ENCODE results near the gene ST8SIA2. TPM values are rescaled to one million over a fixed set of nuclear protein-coding genes. Genes with fewer than 3 reads are reported as not detected.

ST8SIA2 gene
- total and polyA plus RNA-seq, 2 experiments from 2014 or later, result not detected

DNA sequence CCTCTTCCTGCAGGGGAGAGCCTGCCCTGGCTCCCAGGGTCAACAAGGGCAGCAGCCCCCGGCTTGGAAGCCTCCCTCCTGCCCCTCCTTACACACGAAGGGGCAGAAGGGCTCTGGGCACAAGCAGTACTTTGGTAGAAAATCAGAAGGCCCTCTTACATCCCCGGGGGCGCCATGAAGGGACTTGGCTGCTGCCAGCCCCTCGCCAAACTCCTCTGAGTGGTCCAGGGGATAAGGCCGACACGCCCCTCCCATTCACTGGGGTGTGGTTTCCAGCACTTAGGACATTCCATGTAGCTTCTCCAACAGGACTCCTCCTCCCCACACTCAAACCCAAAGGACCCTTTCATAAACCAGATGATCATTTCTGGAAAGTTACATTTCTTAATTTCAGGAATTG, 1.2 kb upstream of the ST8SIA2 start:
- in situ Hi-C loops (cut with MboI), result loop anchor here (25.0 kb wide), 1 partner anchor 320 kb away; no protein-coding TSS in a partner anchor
- no peaks in the 10 kb centered on the region for H3K36me3 ChIP-seq (ENCODE audit: low read depth)
- peaks cover 64% of the 10 kb centered on the region for H3K27me3 ChIP-seq (replicated peaks; ENCODE audit: insufficient read depth)
- DNase-seq, result no peak
- no peaks in the 10 kb centered on the region for H3K4me1 ChIP-seq (ENCODE audit: insufficient read depth)
- no peaks in the 10 kb centered on the region for H3F3A ChIP-seq (ENCODE audit: insufficient read depth)
- no peaks in the 10 kb centered on the region for H3K9me3 ChIP-seq (ENCODE audit: low read depth)
- H3K4me2 ChIP-seq (ENCODE audit: unreplicated experiment), result no peak overlapping the region
- H2AFZ ChIP-seq, result no peak overlapping the region
- 19 to 23% methylated on average over 7 of the region's 7 CpGs for WGBS, 2 experiments (ENCODE audit: low coverage in 1 of 2, low lambda C conversion rate in 2 of 2, missing lambda C conversion rate in 2 of 2)
- no peak overlapping the region for H3K9ac ChIP-seq
- no peaks in the 10 kb centered on the region for H3K9me2 ChIP-seq (ENCODE audit: insufficient read depth)
- no peaks in the 10 kb centered on the region for H3K79me2 ChIP-seq (ENCODE audit: insufficient read depth)
- no peak overlapping the region for H3K4me3 ChIP-seq
- TF ChIP-seq EZH2phosphoT487 (IDR thresholded peaks at IDR 0.05; ENCODE audit: insufficient read depth, low read depth) (no peak), EZH2 (IDR thresholded peaks at IDR 0.05; ENCODE audit: insufficient read depth, poor library complexity, severe bottlenecking) (no peak)
- no peaks in the 10 kb centered on the region for H4K20me1 ChIP-seq (ENCODE audit: insufficient read depth)
- no peak overlapping the region for H3K27ac ChIP-seq

DNA sequence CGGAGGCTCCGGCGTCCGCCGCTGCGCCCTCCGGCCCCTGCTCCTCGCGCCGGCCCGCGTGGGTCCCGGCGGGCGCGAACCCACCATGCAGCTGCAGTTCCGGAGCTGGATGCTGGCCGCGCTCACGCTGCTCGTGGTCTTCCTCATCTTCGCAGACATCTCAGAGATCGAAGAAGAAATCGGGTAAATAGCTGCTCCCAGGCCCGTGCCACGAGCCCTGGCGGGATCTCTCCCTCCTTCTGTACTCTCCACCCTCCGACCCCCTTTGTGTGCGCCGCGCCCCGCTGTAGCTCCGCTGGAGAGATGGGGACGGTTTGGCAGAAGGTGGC, 263 bp downstream of the ST8SIA2 start:
- H3K4me1 ChIP-seq (ENCODE audit: insufficient read depth), result no peaks in the 10 kb centered on the region
- H3K4me3 ChIP-seq, result peak overlapping the region; percentile 26; the same call in 1 of the 2 replicates
- H3K9ac ChIP-seq, result no peak overlapping the region
- H3K4me2 ChIP-seq (ENCODE audit: unreplicated experiment), result no peak overlapping the region
- TF ChIP-seq EZH2phosphoT487 (IDR thresholded peaks at IDR 0.05; ENCODE audit: insufficient read depth, low read depth) (0 out of 2 replicates have a peak, but pooled peaks have one; percentile 53), EZH2 (IDR thresholded peaks at IDR 0.05; ENCODE audit: insufficient read depth, poor library complexity, severe bottlenecking) (no peak)
- H3K36me3 ChIP-seq (ENCODE audit: low read depth), result no peaks in the 10 kb centered on the region
- H3F3A ChIP-seq (ENCODE audit: insufficient read depth), result no peaks in the 10 kb centered on the region
- no peaks in the 10 kb centered on the region for H3K79me2 ChIP-seq (ENCODE audit: insufficient read depth)
- in situ Hi-C loops (cut with MboI), result loop anchor here (25.0 kb wide), 1 partner anchor 318 kb away; no protein-coding TSS in a partner anchor
- no peaks in the 10 kb centered on the region for H3K9me3 ChIP-seq (ENCODE audit: low read depth)
- H3K27ac ChIP-seq, result no peak overlapping the region
- H3K9me2 ChIP-seq (ENCODE audit: insufficient read depth), result no peaks in the 10 kb centered on the region
- H2AFZ ChIP-seq, result no peak overlapping the region
- DNase-seq, result no peak
- peaks cover 64% of the 10 kb centered on the region for H3K27me3 ChIP-seq (replicated peaks; ENCODE audit: insufficient read depth)
- H4K20me1 ChIP-seq (ENCODE audit: insufficient read depth), result no peaks in the 10 kb centered on the region
- WGBS, 2 experiments (ENCODE audit: low coverage in 1 of 2, low lambda C conversion rate in 2 of 2, missing lambda C conversion rate in 2 of 2), result 1 to 3% methylated on average over 32 to 34 of the region's 34 CpGs

GRCh38 chr15:92394309-92395097, 822 bp downstream of the ST8SIA2 start:
- no peaks in the 10 kb centered on the region for H3K79me2 ChIP-seq (ENCODE audit: insufficient read depth)
- peaks cover 64% of the 10 kb centered on the region for H3K27me3 ChIP-seq (replicated peaks; ENCODE audit: insufficient read depth)
- TF ChIP-seq EZH2 (IDR thresholded peaks at IDR 0.05; ENCODE audit: insufficient read depth, poor library complexity, severe bottlenecking) (no peak), EZH2phosphoT487 (IDR thresholded peaks at IDR 0.05; ENCODE audit: insufficient read depth, low read depth) (0 out of 2 replicates have a peak, but pooled peaks have one; percentile 8)
- no peaks in the 10 kb centered on the region for H3K9me3 ChIP-seq (ENCODE audit: low read depth)
- no peak overlapping the region for H3K9ac ChIP-seq
- no peak overlapping the region; the same call in 1 of the 2 replicates for H3K4me3 ChIP-seq
- 2 to 4% methylated on average over 46 to 56 of the region's 78 CpGs for WGBS, 2 experiments (ENCODE audit: low coverage in 1 of 2, low lambda C conversion rate in 2 of 2, missing lambda C conversion rate in 2 of 2)
- no peaks in the 10 kb centered on the region for H3K9me2 ChIP-seq (ENCODE audit: insufficient read depth)
- DNase-seq, result no peak
- H3K36me3 ChIP-seq (ENCODE audit: low read depth), result no peaks in the 10 kb centered on the region
- no peak overlapping the region for H2AFZ ChIP-seq
- H3F3A ChIP-seq (ENCODE audit: insufficient read depth), result no peaks in the 10 kb centered on the region
- H3K4me1 ChIP-seq (ENCODE audit: insufficient read depth), result no peaks in the 10 kb centered on the region
- H3K27ac ChIP-seq, result no peak overlapping the region
- in situ Hi-C loops (cut with MboI), result loop anchor here (25.0 kb wide), 1 partner anchor 318 kb away; no protein-coding TSS in a partner anchor
- H4K20me1 ChIP-seq (ENCODE audit: insufficient read depth), result no peaks in the 10 kb centered on the region
- no peak overlapping the region for H3K4me2 ChIP-seq (ENCODE audit: unreplicated experiment)

DNA sequence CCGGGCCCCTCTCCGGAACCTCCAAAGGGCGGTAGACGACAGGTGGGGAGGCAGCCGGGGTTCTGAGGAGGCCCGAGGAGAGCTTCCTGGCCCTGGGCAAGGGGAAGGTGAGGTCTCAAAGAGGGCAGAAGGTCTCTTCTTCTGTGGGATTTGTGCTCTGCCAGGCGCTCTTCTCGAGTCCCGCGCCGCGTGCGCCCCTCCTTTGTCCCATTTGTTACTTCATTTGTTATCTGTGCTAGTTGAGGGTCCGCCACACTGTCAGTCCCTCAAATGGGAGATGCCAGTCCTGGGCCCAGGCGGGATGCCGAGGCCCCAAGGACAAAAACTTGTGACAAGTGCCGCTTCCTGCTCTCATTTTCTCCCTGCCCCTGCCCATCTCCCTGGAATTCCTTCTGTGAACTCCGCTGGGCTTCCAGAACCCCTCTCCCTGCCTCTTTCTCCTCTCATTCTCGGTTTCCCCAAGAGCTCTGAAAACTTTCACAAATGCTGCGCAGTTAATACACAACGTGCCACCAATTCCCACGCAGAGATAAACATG, 1.5 kb downstream of the ST8SIA2 start:
- no peak overlapping the region for H3K4me2 ChIP-seq (ENCODE audit: unreplicated experiment)
- H3K27me3 ChIP-seq (replicated peaks; ENCODE audit: insufficient read depth), result peaks cover 64% of the 10 kb centered on the region
- no peaks in the 10 kb centered on the region for H3K4me1 ChIP-seq (ENCODE audit: insufficient read depth)
- TF ChIP-seq EZH2 (IDR thresholded peaks at IDR 0.05; ENCODE audit: insufficient read depth, poor library complexity, severe bottlenecking) (no peak), EZH2phosphoT487 (IDR thresholded peaks at IDR 0.05; ENCODE audit: insufficient read depth, low read depth) (no peak)
- H3K27ac ChIP-seq, result no peak overlapping the region
- H3K4me3 ChIP-seq, result no peak overlapping the region
- in situ Hi-C loops (cut with MboI), result loop anchor here (25.0 kb wide), 1 partner anchor 317 kb away; no protein-coding TSS in a partner anchor
- H3F3A ChIP-seq (ENCODE audit: insufficient read depth), result no peaks in the 10 kb centered on the region
- no peaks in the 10 kb centered on the region for H3K9me3 ChIP-seq (ENCODE audit: low read depth)
- no peaks in the 10 kb centered on the region for H3K79me2 ChIP-seq (ENCODE audit: insufficient read depth)
- no peak overlapping the region for H3K9ac ChIP-seq
- DNase-seq, result no peak
- 24 to 28% methylated on average over 20 to 21 of the region's 22 CpGs for WGBS, 2 experiments (ENCODE audit: low coverage in 1 of 2, low lambda C conversion rate in 2 of 2, missing lambda C conversion rate in 2 of 2)
- H4K20me1 ChIP-seq (ENCODE audit: insufficient read depth), result no peaks in the 10 kb centered on the region
- no peak overlapping the region for H2AFZ ChIP-seq
- no peaks in the 10 kb centered on the region for H3K9me2 ChIP-seq (ENCODE audit: insufficient read depth)
- H3K36me3 ChIP-seq (ENCODE audit: low read depth), result no peaks in the 10 kb centered on the region
